HG03175 (cell line): ENCODE data around the gene PERP.

ENCODE experiments used
- ATAC-seq: cut with Tn5 transposase; IDR thresholded peaks from one replicate; pipeline ENCODE4 v1.9.1; 2021; ENCODE audit warnings: mild to moderate bottlenecking, moderate library complexity; ENCODE audit not compliant: unreplicated experiment

PERP gene

GRCh38 chr6:138063726-138064125, 43.5 kb downstream of the PERP start:
- no peak for ATAC-seq

- ATAC-seq: no peak
These were observed 52.2 kb downstream of the PERP start for GRCh38 chr6:138054982-138055381.

DNA sequence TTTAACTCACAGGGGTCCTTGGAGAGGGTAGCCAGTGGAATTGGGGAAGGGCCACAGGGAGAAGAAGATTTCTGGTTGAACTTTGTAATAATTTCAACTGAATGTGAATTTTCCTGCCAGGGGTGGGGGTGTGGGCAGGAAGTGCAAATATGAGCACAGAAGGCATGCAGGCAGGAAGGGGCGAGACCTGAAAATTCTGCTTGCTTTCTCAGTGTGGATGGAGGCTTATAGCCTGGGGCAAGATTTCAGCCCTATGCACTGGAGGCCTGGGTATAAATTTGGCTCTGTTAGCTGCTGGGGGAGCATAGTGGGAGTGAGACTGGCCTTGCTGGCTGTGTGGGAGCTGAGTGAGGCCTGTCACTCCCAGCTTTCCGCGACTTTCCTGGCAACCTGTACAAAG, 54.4 kb downstream of the PERP start:
- ATAC-seq: no peak

GRCh38 chr6:138044972-138045371, 62.2 kb downstream of the PERP start:
- ATAC-seq: no peak

GRCh38 chr6:138044458-138044857, 62.8 kb downstream of the PERP start:
- no peak for ATAC-seq
